Right lobe of liver (tissue), 6 donors: ENCODE measurements around the gene MGRN1. TPM values are rescaled to one million over a fixed set of nuclear protein-coding genes. Genes with fewer than 3 reads are reported as not detected.

Experiments
- ATAC-seq, 4 donors: fragments of 200-7000 bp; cut with Tn5 transposase; one replicate each; pipeline ENCODE4 v1.9.1; 2020; ENCODE audit warnings: mild to moderate bottlenecking in 4 of 4, moderate library complexity in 4 of 4
- DNase-seq, 3 donors: peaks; one replicate each; pipeline ENCODE4 v3.0.0-alpha.2; 2020
- H3K27ac ChIP-seq, 3 donors: fragments of 200-600 bp; one replicate each; pipeline ENCODE4 v1.8.0; 2022
- H3K27me3 ChIP-seq, 2 donors: fragments of 200-600 bp; one replicate each; pipeline ENCODE4 v1.8.0; 2022
- H3K36me3 ChIP-seq, 4 donors: fragments of 200-600 bp; sonication (generic) in 1 of 4; one replicate each; pipeline versions ENCODE4 v1.5.1 to v1.8.0; 2017 to 2022; ENCODE audit warnings: control low read depth in 1 of 4
- H3K4me1 ChIP-seq, 4 donors: fragments of 200-600 bp; sonication (generic) in 1 of 4; one replicate each; pipeline versions ENCODE4 v1.5.1 to v1.8.0; 2017 to 2022; ENCODE audit warnings: control low read depth in 1 of 4
- H3K4me3 ChIP-seq, 3 donors: fragments of 200-600 bp; one replicate each; pipeline ENCODE4 v1.8.0; 2022
- H3K9me3 ChIP-seq, 4 donors: fragments of 200-600 bp; sonication (generic) in 1 of 4; one replicate each; pipeline versions ENCODE4 v1.5.1 to v1.8.0; 2017 to 2022; ENCODE audit warnings: control low read depth in 1 of 4
- CTCF ChIP-seq, 4 donors: fragments of 200-600 bp in 3 of 4; fragments of 450-650 bp in 1 of 4; IDR thresholded peaks; one replicate each; pipeline versions ENCODE4 v1.5.1 to v1.8.0; 2016 to 2022; ENCODE audit warnings: antibody characterized with exemption in 4 of 4, mild to moderate bottlenecking in 2 of 4
- POLR2A ChIP-seq: fragments of 450-650 bp; IDR thresholded peaks from one replicate; pipeline ENCODE4 v1.6.1; 2017; ENCODE audit warnings: antibody characterized with exemption, mild to moderate bottlenecking
- WGBS: methylation state at CpG from one replicate; pipeline ENCODE4 v1.1.6; 2018; ENCODE audit warnings: low coverage, low lambda C conversion rate; ENCODE audit not compliant: insufficient coverage; ENCODE audit errors: missing lambda C conversion rate; 5-methylcytosine and 5-hydroxymethylcytosine counted together
- intact Hi-C, 2 donors: fragments of 100-400 bp; cut with DNase I; formaldehyde crosslinking; loops; one replicate each; pipeline versions ENCODE4 v1.11.2 to v1.14.1; 2022
- total RNA-seq, 6 experiments: library from RNA; depleted of rRNA in 2 of 6; stranded (reverse); fragments of >200 nt in 2 of 6; fragmentation: NEBNext Ultra II Directional in 3 of 6; extraction: Animal tissue kit (Norgen Biotek cat#: 25700) in 3 of 6; gene quantifications; one replicate each; pipeline versions ENCODE4 v1.1.0 to v1.2.4, GENCODE V29; 2016 to 2023
- donor health status: DM: no; HTN: yes; CAD: no.
- donor health status: DM: no; HTN: no; CAD: no.
- donor health status: DM: no; HTN: no; CAD: no.
- donor health status: DM: no; HTN: yes; CAD: no.
- donor health status: DM: no; HTN: yes; CAD: no.

The MGRN1 gene
- total RNA-seq, 6 experiments from 2014 or later: 42.5 to 67.3 (median 49.5) TPM

- Histone ChIP-seq H3K27me3 (no peaks in the 10 kb centered on the region), H3K27ac (no peak overlapping the region), H3K4me3 (no peak overlapping the region), H3K9me3 (no peaks in the 10 kb centered on the region), H3K36me3 (no peaks in the 10 kb centered on the region), H3K4me1 (peaks cover 0 to 7% (median 0%) of the 10 kb centered on the region in 4 donors)
- TF ChIP-seq POLR2A: no peak
- TF ChIP-seq CTCF (IDR thresholded peaks at IDR 0.05): no peak
- intact Hi-C loops: no loop called here
- WGBS: 87% methylated on average over 6 of the region's 38 CpGs
- DNase-seq: no peak
- no peak for ATAC-seq
These were observed 29.9 kb upstream of the MGRN1 start for GRCh38 chr16:4594433-4595410.

- ATAC-seq: peak in 3 of 4 donors; percentile 52 to 87 (median 60)
- no peak overlapping the region for H3K27ac ChIP-seq
- no peak overlapping the region for H3K4me3 ChIP-seq
- H3K27me3 ChIP-seq: no peaks in the 10 kb centered on the region
- H3K36me3 ChIP-seq: no peaks in the 10 kb centered on the region
- peaks cover 0 to 7% (median 0%) of the 10 kb centered on the region in 4 donors for H3K4me1 ChIP-seq
- TF ChIP-seq POLR2A (no peak), CTCF (IDR thresholded peaks at IDR 0.05) (no peak)
- 31% methylated on average over 9 of the region's 9 CpGs for WGBS
- no peak for DNase-seq
- H3K9me3 ChIP-seq: no peaks in the 10 kb centered on the region
- intact Hi-C loops: no loop called here
These were observed 27.5 kb upstream of the MGRN1 start for GRCh38 chr16:4597174-4597573.

GRCh38 chr16:4599037-4599436 is 25.6 kb upstream of the MGRN1 start:
- Histone ChIP-seq H3K27ac (no peak overlapping the region), H3K27me3 (no peaks in the 10 kb centered on the region), H3K4me3 (no peak overlapping the region), H3K4me1 (peaks cover 0 to 7% (median 0%) of the 10 kb centered on the region in 4 donors), H3K36me3 (no peaks in the 10 kb centered on the region), H3K9me3 (no peaks in the 10 kb centered on the region)
- DNase-seq (no peak), ATAC-seq (no peak)
- WGBS: 69% methylated on average over 4 of the region's 10 CpGs
- intact Hi-C loops: no loop called here
- TF ChIP-seq CTCF (IDR thresholded peaks at IDR 0.05): no peak
- no peak for TF ChIP-seq POLR2A

- Histone ChIP-seq H3K36me3 (no peaks in the 10 kb centered on the region), H3K27ac (no peak overlapping the region), H3K4me3 (no peak overlapping the region), H3K27me3 (no peaks in the 10 kb centered on the region), H3K9me3 (no peaks in the 10 kb centered on the region), H3K4me1 (peaks cover 0 to 7% (median 0%) of the 10 kb centered on the region in 4 donors)
- no peak for DNase-seq
- WGBS: no CpG with 5 or more reads among the region's 8 CpGs
- intact Hi-C loops: no loop called here
- no peak for ATAC-seq
- no peak for TF ChIP-seq POLR2A
- no peak for TF ChIP-seq CTCF (IDR thresholded peaks at IDR 0.05)
These were observed 25.1 kb upstream of the MGRN1 start for GRCh38 chr16:4599545-4599944.
